Liver (tissue), 3 donors: ENCODE data around the gene SNRNP27.

Source experiments
- RAD21 ChIP-seq, 2 donors: IDR thresholded peaks; 2 replicates each; pipeline ENCODE4 v1.6.1; 2016; ENCODE audit warnings: antibody characterized with exemption in 2 of 2, mild to moderate bottlenecking in 2 of 2
- SP1 ChIP-seq: IDR thresholded peaks from 2 replicates; pipeline ENCODE4 v1.6.1; 2018; ENCODE audit warnings: antibody characterized with exemption, mild to moderate bottlenecking
- YY1 ChIP-seq: IDR thresholded peaks from 2 replicates; pipeline ENCODE4 v1.6.1; 2016; ENCODE audit warnings: antibody characterized with exemption, mild to moderate bottlenecking
- TF ChIP-seq, protein P1 (sequence below): fragments of 150-350 bp; IDR thresholded peaks from 2 replicates; pipeline ENCODE4 v1.5.1; 2017; ENCODE audit warnings: improper control_type of control experiment, low read depth, low read length; ENCODE audit not compliant: missing input control
- TF ChIP-seq, protein P2 (sequence below): IDR thresholded peaks from 2 replicates; pipeline ENCODE4 v1.6.1; 2016; ENCODE audit warnings: antibody characterized with exemption
- TF ChIP-seq, protein P3 (sequence below): IDR thresholded peaks from 2 replicates; pipeline ENCODE4 v1.6.1; 2016; ENCODE audit warnings: antibody characterized with exemption, mild to moderate bottlenecking
- donor health status: healthy.
- donor health status: healthy.

DNA sequence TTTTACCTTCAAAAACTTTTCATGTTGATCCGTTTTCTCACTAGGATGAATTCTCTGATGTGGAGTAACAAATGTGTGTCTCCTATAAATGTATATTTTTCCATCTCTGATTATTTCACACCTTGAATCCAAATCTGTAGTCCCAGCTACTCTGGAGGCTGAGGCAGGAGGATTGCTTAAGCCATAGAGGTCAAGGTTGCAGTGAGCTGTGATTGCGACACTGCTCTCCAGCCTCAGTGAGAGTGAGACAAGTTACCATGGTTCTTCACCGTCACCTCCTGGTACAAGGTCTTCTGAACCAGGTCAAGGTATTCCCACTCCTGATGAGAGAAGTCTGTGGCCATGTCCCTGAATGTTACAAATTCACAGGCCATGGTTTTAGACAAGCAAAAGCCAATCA lies 49.2 kb upstream of the SNRNP27 start:
- TF ChIP-seq, protein P1, sequence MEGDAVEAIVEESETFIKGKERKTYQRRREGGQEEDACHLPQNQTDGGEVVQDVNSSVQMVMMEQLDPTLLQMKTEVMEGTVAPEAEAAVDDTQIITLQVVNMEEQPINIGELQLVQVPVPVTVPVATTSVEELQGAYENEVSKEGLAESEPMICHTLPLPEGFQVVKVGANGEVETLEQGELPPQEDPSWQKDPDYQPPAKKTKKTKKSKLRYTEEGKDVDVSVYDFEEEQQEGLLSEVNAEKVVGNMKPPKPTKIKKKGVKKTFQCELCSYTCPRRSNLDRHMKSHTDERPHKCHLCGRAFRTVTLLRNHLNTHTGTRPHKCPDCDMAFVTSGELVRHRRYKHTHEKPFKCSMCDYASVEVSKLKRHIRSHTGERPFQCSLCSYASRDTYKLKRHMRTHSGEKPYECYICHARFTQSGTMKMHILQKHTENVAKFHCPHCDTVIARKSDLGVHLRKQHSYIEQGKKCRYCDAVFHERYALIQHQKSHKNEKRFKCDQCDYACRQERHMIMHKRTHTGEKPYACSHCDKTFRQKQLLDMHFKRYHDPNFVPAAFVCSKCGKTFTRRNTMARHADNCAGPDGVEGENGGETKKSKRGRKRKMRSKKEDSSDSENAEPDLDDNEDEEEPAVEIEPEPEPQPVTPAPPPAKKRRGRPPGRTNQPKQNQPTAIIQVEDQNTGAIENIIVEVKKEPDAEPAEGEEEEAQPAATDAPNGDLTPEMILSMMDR = no peak
- no peak for TF ChIP-seq SP1
- no peak for TF ChIP-seq YY1
- TF ChIP-seq RAD21 (IDR thresholded peaks at IDR 0.05) = no peak
- TF ChIP-seq, protein P2, sequence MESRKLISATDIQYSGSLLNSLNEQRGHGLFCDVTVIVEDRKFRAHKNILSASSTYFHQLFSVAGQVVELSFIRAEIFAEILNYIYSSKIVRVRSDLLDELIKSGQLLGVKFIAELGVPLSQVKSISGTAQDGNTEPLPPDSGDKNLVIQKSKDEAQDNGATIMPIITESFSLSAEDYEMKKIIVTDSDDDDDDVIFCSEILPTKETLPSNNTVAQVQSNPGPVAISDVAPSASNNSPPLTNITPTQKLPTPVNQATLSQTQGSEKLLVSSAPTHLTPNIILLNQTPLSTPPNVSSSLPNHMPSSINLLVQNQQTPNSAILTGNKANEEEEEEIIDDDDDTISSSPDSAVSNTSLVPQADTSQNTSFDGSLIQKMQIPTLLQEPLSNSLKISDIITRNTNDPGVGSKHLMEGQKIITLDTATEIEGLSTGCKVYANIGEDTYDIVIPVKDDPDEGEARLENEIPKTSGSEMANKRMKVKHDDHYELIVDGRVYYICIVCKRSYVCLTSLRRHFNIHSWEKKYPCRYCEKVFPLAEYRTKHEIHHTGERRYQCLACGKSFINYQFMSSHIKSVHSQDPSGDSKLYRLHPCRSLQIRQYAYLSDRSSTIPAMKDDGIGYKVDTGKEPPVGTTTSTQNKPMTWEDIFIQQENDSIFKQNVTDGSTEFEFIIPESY = no peak
- TF ChIP-seq, protein P3, sequence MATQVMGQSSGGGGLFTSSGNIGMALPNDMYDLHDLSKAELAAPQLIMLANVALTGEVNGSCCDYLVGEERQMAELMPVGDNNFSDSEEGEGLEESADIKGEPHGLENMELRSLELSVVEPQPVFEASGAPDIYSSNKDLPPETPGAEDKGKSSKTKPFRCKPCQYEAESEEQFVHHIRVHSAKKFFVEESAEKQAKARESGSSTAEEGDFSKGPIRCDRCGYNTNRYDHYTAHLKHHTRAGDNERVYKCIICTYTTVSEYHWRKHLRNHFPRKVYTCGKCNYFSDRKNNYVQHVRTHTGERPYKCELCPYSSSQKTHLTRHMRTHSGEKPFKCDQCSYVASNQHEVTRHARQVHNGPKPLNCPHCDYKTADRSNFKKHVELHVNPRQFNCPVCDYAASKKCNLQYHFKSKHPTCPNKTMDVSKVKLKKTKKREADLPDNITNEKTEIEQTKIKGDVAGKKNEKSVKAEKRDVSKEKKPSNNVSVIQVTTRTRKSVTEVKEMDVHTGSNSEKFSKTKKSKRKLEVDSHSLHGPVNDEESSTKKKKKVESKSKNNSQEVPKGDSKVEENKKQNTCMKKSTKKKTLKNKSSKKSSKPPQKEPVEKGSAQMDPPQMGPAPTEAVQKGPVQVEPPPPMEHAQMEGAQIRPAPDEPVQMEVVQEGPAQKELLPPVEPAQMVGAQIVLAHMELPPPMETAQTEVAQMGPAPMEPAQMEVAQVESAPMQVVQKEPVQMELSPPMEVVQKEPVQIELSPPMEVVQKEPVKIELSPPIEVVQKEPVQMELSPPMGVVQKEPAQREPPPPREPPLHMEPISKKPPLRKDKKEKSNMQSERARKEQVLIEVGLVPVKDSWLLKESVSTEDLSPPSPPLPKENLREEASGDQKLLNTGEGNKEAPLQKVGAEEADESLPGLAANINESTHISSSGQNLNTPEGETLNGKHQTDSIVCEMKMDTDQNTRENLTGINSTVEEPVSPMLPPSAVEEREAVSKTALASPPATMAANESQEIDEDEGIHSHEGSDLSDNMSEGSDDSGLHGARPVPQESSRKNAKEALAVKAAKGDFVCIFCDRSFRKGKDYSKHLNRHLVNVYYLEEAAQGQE = no peak
